CD4-positive, alpha-beta T cell treated with Interleukin-17A for 4 hours (primary cell): ENCODE results near the gene CEP63.

ENCODE experiments used
- DNase-seq: peaks from one replicate; pipeline ENCODE4 v3.0.0-alpha.2; 2020; ENCODE audit warnings: mixed read lengths

The CEP63 gene

GRCh38 chr3:134610432-134611385 lies 124.9 kb downstream of the CEP63 start:
- DNase-seq = no peak

GRCh38 chr3:134611516-134611915 lies 125.7 kb downstream of the CEP63 start:
- DNase-seq = no peak

GRCh38 chr3:134613006-134613520 lies 127.2 kb downstream of the CEP63 start:
- no peak for DNase-seq

GRCh38 chr3:134614955-134615354 lies 129.1 kb downstream of the CEP63 start:
- DNase-seq = no peak

GRCh38 chr3:134615743-134616142 lies 129.9 kb downstream of the CEP63 start:
- no peak for DNase-seq

- no peak for DNase-seq
Measured at GRCh38 chr3:134617608-134618477, 132.0 kb downstream of the CEP63 start.

- no peak for DNase-seq
Measured at GRCh38 chr3:134618478-134619300, 132.8 kb downstream of the CEP63 start.

GRCh38 chr3:134619301-134619615 lies 133.4 kb downstream of the CEP63 start:
- no peak for DNase-seq

- no peak for DNase-seq
Measured at GRCh38 chr3:134619884-134620445, 134.1 kb downstream of the CEP63 start.

- no peak for DNase-seq
Measured at GRCh38 chr3:134620476-134621115, 134.7 kb downstream of the CEP63 start.

GRCh38 chr3:134621854-134622253 lies 136.0 kb downstream of the CEP63 start:
- no peak for DNase-seq

- DNase-seq = no peak
Measured at GRCh38 chr3:134622806-134623365, 137.0 kb downstream of the CEP63 start.

- no peak for DNase-seq
Measured at GRCh38 chr3:134623615-134624245, 137.9 kb downstream of the CEP63 start.
